ENCODE data around the gene TLL1. TPM values are rescaled to one million over a fixed set of nuclear protein-coding genes. Genes with fewer than 3 reads are reported as not detected.

Gene TLL1
- total RNA-seq, 2 donors from 2014 or later = 3.4 to 3.6 TPM

DNA sequence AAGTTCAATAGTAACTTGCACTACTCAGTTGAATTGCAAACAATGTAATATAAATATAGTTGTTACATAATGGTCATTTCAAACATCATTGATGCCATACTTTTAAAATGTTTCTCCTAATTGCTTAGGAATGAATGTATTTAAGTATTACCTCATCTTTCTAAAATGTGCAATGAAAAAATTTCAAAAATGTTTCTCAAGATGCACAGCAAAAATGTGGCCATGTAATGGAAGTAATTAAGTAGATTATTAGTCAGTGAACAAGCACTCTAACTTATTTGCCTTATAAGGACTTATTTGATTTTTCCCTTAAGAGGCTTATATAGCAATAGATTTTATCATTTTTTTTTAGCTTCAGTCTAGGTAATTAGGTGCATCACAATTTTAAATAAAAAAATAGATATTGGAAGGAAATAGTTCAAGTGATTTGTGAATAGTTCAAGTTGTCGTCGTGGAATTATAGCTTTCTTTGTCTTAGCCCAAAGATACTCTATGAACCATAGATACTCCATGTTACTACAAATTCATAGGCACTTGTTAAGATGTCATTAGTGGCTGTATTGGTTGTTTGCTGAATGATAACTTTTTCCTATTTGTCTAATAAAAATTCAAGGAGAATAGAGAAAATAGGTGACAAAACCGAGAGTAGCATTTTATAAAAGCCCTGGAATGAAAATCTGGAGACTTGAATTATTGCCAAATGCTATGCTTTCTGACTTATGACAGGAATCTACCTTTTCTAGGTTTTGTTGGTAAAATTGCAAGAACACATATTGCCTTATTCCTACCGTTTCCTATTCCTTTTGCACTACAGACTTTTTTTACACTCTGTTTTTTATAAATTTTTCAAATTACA is 118.5 kb downstream of the TLL1 start:
- no peak for ATAC-seq
- WGBS, 2 donors = 81 to 83% methylated on average over 4 of the region's 4 CpGs

DNA sequence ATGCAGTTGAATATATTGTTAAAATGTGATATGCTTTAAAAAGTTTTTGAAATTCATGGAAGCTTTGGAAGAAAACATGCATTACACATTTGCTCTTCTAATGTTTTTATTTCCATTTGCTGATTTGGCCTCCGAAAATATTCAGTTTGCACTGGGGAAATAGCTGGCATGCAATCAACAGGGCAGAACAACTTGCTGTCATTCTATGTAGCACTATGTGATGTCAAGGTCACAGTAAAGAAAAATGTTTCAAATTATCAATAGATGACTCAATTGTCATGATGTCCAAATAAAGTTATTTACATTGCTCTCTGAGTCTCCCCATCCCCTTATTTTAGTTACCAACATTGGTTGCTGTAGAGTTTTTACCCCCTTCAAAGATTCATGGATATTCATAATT is 119.2 kb downstream of the TLL1 start:
- H3K27me3 ChIP-seq = no peaks in the 10 kb centered on the region
- TF ChIP-seq POLR2A (IDR thresholded peaks at IDR 0.05) = no peak
- TF ChIP-seq, protein P1, sequence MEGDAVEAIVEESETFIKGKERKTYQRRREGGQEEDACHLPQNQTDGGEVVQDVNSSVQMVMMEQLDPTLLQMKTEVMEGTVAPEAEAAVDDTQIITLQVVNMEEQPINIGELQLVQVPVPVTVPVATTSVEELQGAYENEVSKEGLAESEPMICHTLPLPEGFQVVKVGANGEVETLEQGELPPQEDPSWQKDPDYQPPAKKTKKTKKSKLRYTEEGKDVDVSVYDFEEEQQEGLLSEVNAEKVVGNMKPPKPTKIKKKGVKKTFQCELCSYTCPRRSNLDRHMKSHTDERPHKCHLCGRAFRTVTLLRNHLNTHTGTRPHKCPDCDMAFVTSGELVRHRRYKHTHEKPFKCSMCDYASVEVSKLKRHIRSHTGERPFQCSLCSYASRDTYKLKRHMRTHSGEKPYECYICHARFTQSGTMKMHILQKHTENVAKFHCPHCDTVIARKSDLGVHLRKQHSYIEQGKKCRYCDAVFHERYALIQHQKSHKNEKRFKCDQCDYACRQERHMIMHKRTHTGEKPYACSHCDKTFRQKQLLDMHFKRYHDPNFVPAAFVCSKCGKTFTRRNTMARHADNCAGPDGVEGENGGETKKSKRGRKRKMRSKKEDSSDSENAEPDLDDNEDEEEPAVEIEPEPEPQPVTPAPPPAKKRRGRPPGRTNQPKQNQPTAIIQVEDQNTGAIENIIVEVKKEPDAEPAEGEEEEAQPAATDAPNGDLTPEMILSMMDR (IDR thresholded peaks at IDR 0.05) = no peak
- peaks cover 0 to 1% (median 0%) of the 10 kb centered on the region in 3 donors for H3K9me3 ChIP-seq
- 38 to 49% methylated on average over 1 of the region's 1 CpG for WGBS, 2 donors
- H3K36me3 ChIP-seq (replicated peaks in 1 of 2; ENCODE audit: insufficient read depth in 1 of 2, low read depth in 2 of 2) = no peaks in the 10 kb centered on the region
- H3K4me1 ChIP-seq = no peaks in the 10 kb centered on the region
- no peak for ATAC-seq
- intact Hi-C loops (cut with DNase I) = no loop called here
- H3K4me3 ChIP-seq = no peak overlapping the region
- H3K27ac ChIP-seq = no peak overlapping the region
- DNase-seq = no peak

More for the DNA sequence above, 118.5 kb downstream of the TLL1 start:
- Histone ChIP-seq H3K4me3 (no peak overlapping the region), H3K27ac (no peak overlapping the region), H3K4me1 (no peaks in the 10 kb centered on the region), H3K27me3 (no peaks in the 10 kb centered on the region), H3K9me3 (no peaks in the 10 kb centered on the region), H3K36me3 (replicated peaks in 1 of 2; ENCODE audit: insufficient read depth in 1 of 2, low read depth in 2 of 2) (no peaks in the 10 kb centered on the region)
- intact Hi-C loops (cut with DNase I) = no loop called here
- TF ChIP-seq, protein P1 (IDR thresholded peaks at IDR 0.05) = no peak
- no peak for TF ChIP-seq POLR2A (IDR thresholded peaks at IDR 0.05)
- DNase-seq = no peak

- TF ChIP-seq, protein P1 (IDR thresholded peaks at IDR 0.05) = no peak
- no peak for TF ChIP-seq POLR2A (IDR thresholded peaks at IDR 0.05)
- intact Hi-C loops (cut with DNase I) = no loop called here
- 50 to 55% methylated on average over 1 of the region's 1 CpG for WGBS, 2 donors
Measured at GRCh38 chr4:165994701-165995100, 121.7 kb downstream of the TLL1 start.

GRCh38 chr4:166003811-166004210 is 130.8 kb downstream of the TLL1 start:
- Histone ChIP-seq H3K4me1 (no peaks in the 10 kb centered on the region), H3K27me3 (no peaks in the 10 kb centered on the region), H3K27ac (no peak overlapping the region), H3K4me3 (no peak overlapping the region), H3K9me3 (no peaks in the 10 kb centered on the region), H3K36me3 (replicated peaks in 1 of 2; ENCODE audit: insufficient read depth in 1 of 2, low read depth in 2 of 2) (no peaks in the 10 kb centered on the region)
- intact Hi-C loops (cut with DNase I) = no loop called here
- no peak for ATAC-seq
- TF ChIP-seq POLR2A (IDR thresholded peaks at IDR 0.05) = no peak
- TF ChIP-seq, protein P1 (IDR thresholded peaks at IDR 0.05) = no peak
- no peak for DNase-seq
- 83 to 90% methylated on average over 2 of the region's 2 CpGs for WGBS, 2 donors

More at GRCh38 chr4:165994701-165995100, 121.7 kb downstream of the TLL1 start:
- H3K36me3 ChIP-seq (replicated peaks in 1 of 2; ENCODE audit: insufficient read depth in 1 of 2, low read depth in 2 of 2) = no peaks in the 10 kb centered on the region
- no peak for DNase-seq
- peaks cover 0 to 3% (median 0%) of the 10 kb centered on the region in 3 donors for H3K9me3 ChIP-seq
- H3K4me1 ChIP-seq = no peaks in the 10 kb centered on the region
- no peak overlapping the region for H3K4me3 ChIP-seq
- H3K27me3 ChIP-seq = no peaks in the 10 kb centered on the region
- no peak for ATAC-seq
- no peak overlapping the region for H3K27ac ChIP-seq

Data from body of pancreas (tissue), 4 donors.